ENCODE measurements around the gene POLR1F. TPM values are rescaled to one million over a fixed set of nuclear protein-coding genes. Genes with fewer than 3 reads are reported as not detected.

The POLR1F gene
- total RNA-seq, 1 experiment from 2014 or later: 24.9 TPM

DNA sequence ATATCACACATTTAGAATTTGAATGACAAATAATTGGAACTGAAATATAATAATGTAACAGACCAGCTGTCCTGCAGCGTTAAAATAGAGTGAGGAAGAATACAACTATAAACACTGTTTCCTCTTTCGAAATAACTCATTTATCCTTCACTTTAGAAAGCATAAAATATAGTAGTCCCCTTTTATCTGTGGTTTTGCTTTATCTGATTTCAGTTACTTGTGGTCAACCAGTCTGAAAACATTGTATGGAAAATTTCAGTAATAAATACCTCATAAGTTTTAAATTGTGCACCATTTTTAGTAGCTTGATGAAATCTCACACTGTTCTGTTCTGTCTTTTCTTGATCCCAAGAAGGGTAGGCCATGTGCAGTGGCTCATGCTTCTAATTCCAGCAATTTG is 31.7 kb downstream of the POLR1F start:
- H3K27me3 Mint-ChIP-seq (ENCODE audit: low read depth): no peaks in the 10 kb centered on the region
- Histone ChIP-seq H3K4ac (ENCODE audit: low read depth, low read length) (no peak overlapping the region), H3K27me3 (ENCODE audit: insufficient read depth, low read length) (no peaks in the 10 kb centered on the region), H3K9me3 (ENCODE audit: control insufficient read depth, low read depth, low read length) (no peaks in the 10 kb centered on the region), H2AFZ (ENCODE audit: low read length) (no peak overlapping the region), H3K23ac (ENCODE audit: insufficient read length, low read depth, low read length) (no peak overlapping the region), H3K9ac (ENCODE audit: extremely low read depth, insufficient read length, low read length) (no peak overlapping the region), H3T11ph (ENCODE audit: low read length) (no peak overlapping the region), H3K79me2 (ENCODE audit: insufficient read depth, low read length) (no peaks in the 10 kb centered on the region), H3K27ac (ENCODE audit: insufficient read length, low read depth, low read length) (no peak overlapping the region), H2BK12ac (ENCODE audit: insufficient read length, low read depth, low read length) (no peak overlapping the region), H4K20me1 (ENCODE audit: control insufficient read depth, insufficient read depth, insufficient read length) (no peaks in the 10 kb centered on the region), H3K4me2 (ENCODE audit: insufficient read depth, insufficient read length, low read length) (no peak overlapping the region), H2BK5ac (ENCODE audit: insufficient read length, low read length) (no peak overlapping the region), H3K14ac (ENCODE audit: insufficient read depth, low read length) (no peak overlapping the region), H3K23me2 (ENCODE audit: insufficient read length, low read depth, low read length, poor library complexity, severe bottlenecking) (no peaks in the 10 kb centered on the region), H3K18ac (ENCODE audit: insufficient read length, low read depth, low read length) (no peak overlapping the region), H3K79me1 (ENCODE audit: insufficient read depth, low read depth, low read length, poor library complexity, severe bottlenecking) (no peaks in the 10 kb centered on the region), H3K4me1 (ENCODE audit: insufficient read depth, low read length) (no peaks in the 10 kb centered on the region), H2BK15ac (ENCODE audit: low read depth, low read length) (no peak overlapping the region), H2BK120ac (ENCODE audit: low read depth, low read length, poor library complexity, severe bottlenecking) (no peak overlapping the region), H3K56ac (ENCODE audit: insufficient read length, low read depth, low read length) (no peak overlapping the region), H2AK5ac (ENCODE audit: insufficient read length, low read length) (no peak overlapping the region), H4K5ac (ENCODE audit: insufficient read length, low read depth, low read length) (no peak overlapping the region), H4K91ac (ENCODE audit: insufficient read length, low read depth, low read length) (no peak overlapping the region), H2BK20ac (ENCODE audit: low read depth, low read length, poor library complexity, severe bottlenecking) (no peak overlapping the region), H4K8ac (replicated peaks; ENCODE audit: insufficient read length, low read depth, low read length) (no peak overlapping the region)
- no peaks in the 10 kb centered on the region for H3K36me3 Mint-ChIP-seq (ENCODE audit: insufficient read depth in 1 of 3, low read depth in 3 of 3)
- no CpG with 5 or more reads among the region's 2 CpGs for WGBS (ENCODE audit: extremely low coverage, insufficient read length, low lambda C conversion rate)
- TF ChIP-seq, protein P1, sequence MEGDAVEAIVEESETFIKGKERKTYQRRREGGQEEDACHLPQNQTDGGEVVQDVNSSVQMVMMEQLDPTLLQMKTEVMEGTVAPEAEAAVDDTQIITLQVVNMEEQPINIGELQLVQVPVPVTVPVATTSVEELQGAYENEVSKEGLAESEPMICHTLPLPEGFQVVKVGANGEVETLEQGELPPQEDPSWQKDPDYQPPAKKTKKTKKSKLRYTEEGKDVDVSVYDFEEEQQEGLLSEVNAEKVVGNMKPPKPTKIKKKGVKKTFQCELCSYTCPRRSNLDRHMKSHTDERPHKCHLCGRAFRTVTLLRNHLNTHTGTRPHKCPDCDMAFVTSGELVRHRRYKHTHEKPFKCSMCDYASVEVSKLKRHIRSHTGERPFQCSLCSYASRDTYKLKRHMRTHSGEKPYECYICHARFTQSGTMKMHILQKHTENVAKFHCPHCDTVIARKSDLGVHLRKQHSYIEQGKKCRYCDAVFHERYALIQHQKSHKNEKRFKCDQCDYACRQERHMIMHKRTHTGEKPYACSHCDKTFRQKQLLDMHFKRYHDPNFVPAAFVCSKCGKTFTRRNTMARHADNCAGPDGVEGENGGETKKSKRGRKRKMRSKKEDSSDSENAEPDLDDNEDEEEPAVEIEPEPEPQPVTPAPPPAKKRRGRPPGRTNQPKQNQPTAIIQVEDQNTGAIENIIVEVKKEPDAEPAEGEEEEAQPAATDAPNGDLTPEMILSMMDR (conservative IDR thresholded peaks at IDR 0.05): no peak
- H3K4me3 Mint-ChIP-seq: no peak overlapping the region
- H3K4me1 Mint-ChIP-seq: no peaks in the 10 kb centered on the region
- DNase-seq: no peak
- no peak overlapping the region for H3K27ac Mint-ChIP-seq
- no peaks in the 10 kb centered on the region for H3K9me3 Mint-ChIP-seq

All from H9 (cell line).